Measurements from ENCODE around the gene NEURL1. TPM values are rescaled to one million over a fixed set of nuclear protein-coding genes. Genes with fewer than 3 reads are reported as not detected.

NEURL1 gene
- polyA plus RNA-seq, 3 donors = 3.0 to 17.2 (median 3.3) TPM

- H3K9me3 Mint-ChIP-seq = no peaks in the 10 kb centered on the region
- H4K20me1 ChIP-seq (ENCODE audit: insufficient read depth, low read length) = no peaks in the 10 kb centered on the region
- H3K36me3 Mint-ChIP-seq = no peaks in the 10 kb centered on the region
- H3K27ac ChIP-seq (ENCODE audit: low read depth in 1 of 2, low read length in 2 of 2) = no peak overlapping the region
- 94% methylated on average over 8 of the region's 11 CpGs for WGBS (ENCODE audit: insufficient coverage)
- peaks cover 13 to 14% of the 10 kb centered on the region in 2 donors for H3K4me1 ChIP-seq (ENCODE audit: control insufficient read depth in 1 of 2, insufficient read depth in 2 of 2, low read length in 2 of 2)
- DNase-seq = no peak
- H3K9me3 ChIP-seq (replicated peaks in 1 of 2; ENCODE audit: control insufficient read depth in 1 of 2, insufficient read depth in 1 of 2, low read length in 2 of 2) = no peaks in the 10 kb centered on the region
- no peak overlapping the region for H3K4me2 ChIP-seq (replicated peaks; ENCODE audit: extremely low read depth, low read length, poor library complexity, severe bottlenecking)
- no peak overlapping the region for H2AFZ ChIP-seq (ENCODE audit: insufficient read depth, low read depth, low read length, poor library complexity, severe bottlenecking)
- H3K27me3 Mint-ChIP-seq (ENCODE audit: low read depth in 3 of 3) = peaks cover 0 to 9% (median 2%) of the 10 kb centered on the region in 3 donors
- H3K79me2 ChIP-seq (ENCODE audit: insufficient read depth, low read length) = no peaks in the 10 kb centered on the region
- no peak overlapping the region for H3K4me3 ChIP-seq (replicated peaks in 1 of 3; ENCODE audit: low read depth in 2 of 3, low read length in 3 of 3)
- no peak for TF ChIP-seq CTCF (IDR thresholded peaks at IDR 0.05)
- no peaks in the 10 kb centered on the region for H3K36me3 ChIP-seq (replicated peaks in 1 of 2; ENCODE audit: control insufficient read depth in 1 of 2, insufficient read depth in 2 of 2, low read length in 2 of 2)
- intact Hi-C loops (cut with micrococcal nuclease) = no loop called here
- no peak overlapping the region for H3K4me3 Mint-ChIP-seq
- no peaks in the 10 kb centered on the region for H3K27me3 ChIP-seq (ENCODE audit: control insufficient read depth in 2 of 2, insufficient read depth in 2 of 2, low read length in 2 of 2)
- peaks cover 11% of the 10 kb centered on the region for H3K4me1 Mint-ChIP-seq
- H3K9ac ChIP-seq (ENCODE audit: insufficient read depth, low read length, poor library complexity, severe bottlenecking) = no peak overlapping the region
- H3K27ac Mint-ChIP-seq = no peak overlapping the region
Measured at GRCh38 chr10:103640436-103641181, 147.1 kb downstream of the NEURL1 start.

- TF ChIP-seq CTCF (IDR thresholded peaks at IDR 0.05) = no peak
- Mint-ChIP-seq H3K4me3 (no peak overlapping the region), H3K27me3 (ENCODE audit: low read depth in 3 of 3) (peaks cover 0 to 9% (median 2%) of the 10 kb centered on the region in 3 donors), H3K36me3 (no peaks in the 10 kb centered on the region), H3K27ac (no peak overlapping the region), H3K4me1 (peaks cover 18% of the 10 kb centered on the region), H3K9me3 (no peaks in the 10 kb centered on the region)
- H3K79me2 ChIP-seq (ENCODE audit: insufficient read depth, low read length) = no peaks in the 10 kb centered on the region
- no peak overlapping the region for H3K27ac ChIP-seq (ENCODE audit: low read depth in 1 of 2, low read length in 2 of 2)
- 100% methylated on average over 1 of the region's 4 CpGs for WGBS (ENCODE audit: insufficient coverage)
- no peaks in the 10 kb centered on the region for H3K27me3 ChIP-seq (ENCODE audit: control insufficient read depth in 2 of 2, insufficient read depth in 2 of 2, low read length in 2 of 2)
- H3K9ac ChIP-seq (ENCODE audit: insufficient read depth, low read length, poor library complexity, severe bottlenecking) = no peak overlapping the region
- intact Hi-C loops (cut with micrococcal nuclease) = no loop called here
- no peaks in the 10 kb centered on the region for H3K9me3 ChIP-seq (replicated peaks in 1 of 2; ENCODE audit: control insufficient read depth in 1 of 2, insufficient read depth in 1 of 2, low read length in 2 of 2)
- no peak overlapping the region for H3K4me2 ChIP-seq (replicated peaks; ENCODE audit: extremely low read depth, low read length, poor library complexity, severe bottlenecking)
- H2AFZ ChIP-seq (ENCODE audit: insufficient read depth, low read depth, low read length, poor library complexity, severe bottlenecking) = no peak overlapping the region
- no peak for DNase-seq
- no peaks in the 10 kb centered on the region for H3K36me3 ChIP-seq (replicated peaks in 1 of 2; ENCODE audit: control insufficient read depth in 1 of 2, insufficient read depth in 2 of 2, low read length in 2 of 2)
- no peaks in the 10 kb centered on the region for H4K20me1 ChIP-seq (ENCODE audit: insufficient read depth, low read length)
- H3K4me3 ChIP-seq (replicated peaks in 1 of 3; ENCODE audit: low read depth in 2 of 3, low read length in 3 of 3) = no peak overlapping the region
- peaks cover 18 to 22% of the 10 kb centered on the region in 2 donors for H3K4me1 ChIP-seq (ENCODE audit: control insufficient read depth in 1 of 2, insufficient read depth in 2 of 2, low read length in 2 of 2)
Measured at GRCh38 chr10:103641326-103641725, 147.8 kb downstream of the NEURL1 start.

Other genes with a start within 250 kb of the NEURL1 start
- not detected for gene RPEL1, start 247.8 kb upstream of the NEURL1 start, polyA plus RNA-seq
- gene INA, start 216.6 kb upstream of the NEURL1 start, polyA plus RNA-seq = not detected
- gene PCGF6, start 142.6 kb upstream of the NEURL1 start, polyA plus RNA-seq = 1 to 10 TPM; 3.4 to 6.2 (median 4.6) TPM
- 1 to 10 TPM; 1.0 to 2.4 (median 2.4) TPM for gene TAF5, start 125.7 kb upstream of the NEURL1 start, polyA plus RNA-seq
- 100 to 1,000 TPM; 285 to 531 (median 529) TPM for gene ATP5MK, start 97.2 kb upstream of the NEURL1 start, polyA plus RNA-seq
- gene PDCD11, start 97.1 kb upstream of the NEURL1 start, polyA plus RNA-seq = 1 to 10 TPM; 2.9 to 9.7 (median 3.3) TPM
- 10 to 100 TPM; 48.4 to 80.7 (median 66.5) TPM for gene CALHM2, start 41.3 kb upstream of the NEURL1 start, polyA plus RNA-seq
- not detected for gene CALHM1, start 34.8 kb upstream of the NEURL1 start, polyA plus RNA-seq
- gene CALHM3, start 14.5 kb upstream of the NEURL1 start, polyA plus RNA-seq = under 1 TPM in 2 of 3 donors, not detected in 1; 0.04 to 0.62 TPM